Measurements from ENCODE around the gene HSD17B1. TPM values are rescaled to one million over a fixed set of nuclear protein-coding genes. Genes with fewer than 3 reads are reported as not detected.

Gene HSD17B1
- total RNA-seq, 6 experiments from 2014 or later: 0.31 to 1.1 (median 0.87) TPM

DNA sequence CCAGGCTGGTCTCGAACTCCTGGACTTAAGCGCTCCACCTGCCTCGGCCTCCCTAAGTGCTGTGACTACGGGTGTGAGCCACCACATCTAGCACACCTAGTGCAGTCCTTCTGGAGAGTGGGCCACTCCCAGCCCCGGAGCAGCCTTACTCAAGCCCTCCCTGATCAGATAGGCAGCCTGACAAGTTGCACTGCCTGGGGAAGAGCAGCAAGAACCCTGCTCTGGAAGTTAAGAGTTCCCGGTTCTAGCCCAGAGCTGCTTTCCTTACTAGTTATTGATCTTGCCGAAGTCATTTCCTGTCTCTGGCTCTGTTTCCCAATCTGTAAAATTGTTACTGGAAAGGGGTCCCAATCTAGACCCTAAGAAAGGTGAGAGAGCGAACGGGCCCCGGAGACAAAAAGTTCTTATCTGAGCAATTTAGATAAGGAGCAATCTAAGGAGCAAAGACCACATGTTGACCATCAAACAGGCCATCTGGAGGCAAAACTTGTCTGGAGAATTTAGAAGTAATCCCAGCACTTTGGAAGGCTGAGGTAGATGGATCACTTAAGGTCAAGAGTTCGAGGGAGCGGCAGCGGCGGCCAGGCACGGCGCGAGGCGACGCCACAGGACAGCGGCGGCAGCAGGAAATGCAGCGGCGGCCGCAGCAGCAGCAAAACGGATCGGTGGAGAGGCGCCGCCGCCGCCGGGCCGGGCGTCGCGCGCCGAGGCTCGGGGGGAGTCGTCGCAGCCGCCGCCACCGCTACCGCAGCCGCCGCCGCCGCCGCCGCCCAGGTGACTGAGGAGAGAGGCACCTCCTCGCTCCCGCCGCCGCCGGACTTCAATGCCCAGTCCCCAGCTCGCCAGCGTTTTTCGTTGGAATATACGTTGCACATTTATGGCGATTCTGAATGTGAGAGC lies 21.0 kb upstream of the HSD17B1 start:
- Histone ChIP-seq H3K36me3 (no peaks in the 10 kb centered on the region), H3K27ac (peak overlapping the region; percentile 83 to 89 (median 85)), H3K4me3 (peak overlapping the region; percentile 40 to 58 (median 53)), H3K4me1 (peaks cover 0 to 61% (median 26%) of the 10 kb centered on the region in 4 donors), H3K27me3 (no peaks in the 10 kb centered on the region), H3K9me3 (no peaks in the 10 kb centered on the region)
- ATAC-seq: peak; percentile 13 to 34 (median 32)
- intact Hi-C loops (cut with DNase I): no loop called here
- peak; percentile 75 to 82 (median 81) for DNase-seq
- 22% methylated on average over 12 of the region's 60 CpGs for WGBS (ENCODE audit: insufficient coverage, low coverage, low lambda C conversion rate, missing lambda C conversion rate)
- TF ChIP-seq POLR2A (IDR thresholded peaks at IDR 0.05): peak; percentile 68
- TF ChIP-seq, protein P1, sequence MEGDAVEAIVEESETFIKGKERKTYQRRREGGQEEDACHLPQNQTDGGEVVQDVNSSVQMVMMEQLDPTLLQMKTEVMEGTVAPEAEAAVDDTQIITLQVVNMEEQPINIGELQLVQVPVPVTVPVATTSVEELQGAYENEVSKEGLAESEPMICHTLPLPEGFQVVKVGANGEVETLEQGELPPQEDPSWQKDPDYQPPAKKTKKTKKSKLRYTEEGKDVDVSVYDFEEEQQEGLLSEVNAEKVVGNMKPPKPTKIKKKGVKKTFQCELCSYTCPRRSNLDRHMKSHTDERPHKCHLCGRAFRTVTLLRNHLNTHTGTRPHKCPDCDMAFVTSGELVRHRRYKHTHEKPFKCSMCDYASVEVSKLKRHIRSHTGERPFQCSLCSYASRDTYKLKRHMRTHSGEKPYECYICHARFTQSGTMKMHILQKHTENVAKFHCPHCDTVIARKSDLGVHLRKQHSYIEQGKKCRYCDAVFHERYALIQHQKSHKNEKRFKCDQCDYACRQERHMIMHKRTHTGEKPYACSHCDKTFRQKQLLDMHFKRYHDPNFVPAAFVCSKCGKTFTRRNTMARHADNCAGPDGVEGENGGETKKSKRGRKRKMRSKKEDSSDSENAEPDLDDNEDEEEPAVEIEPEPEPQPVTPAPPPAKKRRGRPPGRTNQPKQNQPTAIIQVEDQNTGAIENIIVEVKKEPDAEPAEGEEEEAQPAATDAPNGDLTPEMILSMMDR (IDR thresholded peaks at IDR 0.05): peak; percentile 35 to 53 (median 46)

DNA sequence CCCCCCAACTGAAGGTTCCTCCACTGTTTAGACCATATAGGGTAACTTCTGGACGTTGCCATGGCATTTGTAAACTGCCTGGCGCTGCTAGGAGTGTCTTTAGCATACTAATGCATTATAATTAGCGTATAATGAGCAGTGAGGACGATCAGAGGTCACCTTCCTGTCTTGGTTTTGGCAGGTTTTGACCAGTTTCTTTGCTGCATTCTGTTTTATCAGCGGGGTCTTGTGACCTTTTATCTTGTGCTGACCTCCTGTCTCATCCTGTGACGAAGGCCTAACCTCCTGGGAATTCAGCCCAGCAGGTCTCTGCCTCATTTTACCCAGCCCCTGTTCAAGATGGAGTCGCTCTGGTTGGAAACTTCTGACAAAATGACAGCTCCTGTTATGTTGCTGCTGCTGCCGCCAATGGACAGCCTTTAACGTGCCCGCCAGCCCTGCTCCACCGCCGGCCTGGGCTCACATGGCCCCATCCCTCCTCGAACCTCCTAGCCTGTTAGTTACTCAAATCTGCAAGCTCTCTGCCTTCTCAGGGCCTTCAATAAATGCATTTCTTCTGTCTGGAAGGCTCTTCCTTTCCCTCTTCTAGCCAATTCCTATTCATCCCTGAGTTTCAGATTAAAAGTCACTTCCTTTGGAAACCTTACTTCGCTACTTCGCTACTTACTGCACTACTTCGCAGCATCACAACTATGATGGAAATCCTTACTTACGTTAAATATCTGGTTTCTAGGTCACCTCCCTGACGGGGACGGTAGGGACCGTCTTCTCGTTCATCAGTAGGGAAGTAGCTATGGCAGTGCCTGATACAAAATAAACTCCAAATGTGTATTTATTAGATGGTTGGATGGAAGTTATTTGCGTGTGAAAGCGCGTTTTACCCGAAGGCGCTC lies 17.3 kb upstream of the HSD17B1 start:
- Histone ChIP-seq H3K27me3 (no peaks in the 10 kb centered on the region), H3K4me1 (peaks cover 0 to 40% (median 18%) of the 10 kb centered on the region in 4 donors), H3K27ac (peak overlapping the region; percentile 89 to 100 (median 92)), H3K9me3 (no peaks in the 10 kb centered on the region), H3K36me3 (peaks cover 0 to 11% (median 2%) of the 10 kb centered on the region in 4 donors), H3K4me3 (peak overlapping the region; percentile 44 to 69 (median 64))
- 26% methylated on average over 20 of the region's 26 CpGs for WGBS (ENCODE audit: insufficient coverage, low coverage, low lambda C conversion rate, missing lambda C conversion rate)
- intact Hi-C loops (cut with DNase I): no loop called here
- no peak for ATAC-seq
- peak in 1 of 3 donors; percentile 52 for DNase-seq
- TF ChIP-seq, protein P1 (IDR thresholded peaks at IDR 0.05): no peak
- TF ChIP-seq POLR2A (IDR thresholded peaks at IDR 0.05): no peak

DNA sequence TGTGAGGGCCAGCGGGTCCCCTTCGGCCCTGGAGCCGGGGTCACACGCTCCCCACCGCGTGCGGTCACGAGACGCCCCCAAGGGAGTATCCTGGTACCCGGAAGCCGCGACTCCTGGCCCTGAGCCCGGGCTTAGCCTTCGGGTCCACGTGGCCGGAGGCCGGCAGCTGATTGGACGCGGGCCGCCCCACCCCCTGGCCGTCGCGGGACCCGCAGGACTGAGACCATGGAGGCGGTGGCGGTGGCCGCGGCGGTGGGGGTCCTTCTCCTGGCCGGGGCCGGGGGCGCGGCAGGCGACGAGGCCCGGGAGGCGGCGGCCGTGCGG lies 16.7 kb upstream of the HSD17B1 start, which contains the start of gene NAGLU:
TSS of gene NAGLU (plus strand) at position 194 of the 324 bp plus-strand sequence. CDS start at position 226, 32 bp downstream.
- H3K27me3 ChIP-seq: no peaks in the 10 kb centered on the region
- ATAC-seq (peak; percentile 73 to 84 (median 80)), DNase-seq (peak; percentile 98 to 99 (median 99))
- H3K9me3 ChIP-seq: no peaks in the 10 kb centered on the region
- WGBS (ENCODE audit: insufficient coverage, low coverage, low lambda C conversion rate, missing lambda C conversion rate): 0% methylated on average over 10 of the region's 40 CpGs
- peak within 1 kb of the TSS; percentile 89 to 100 (median 92) for H3K27ac ChIP-seq
- peak within 1 kb of the TSS; percentile 44 to 69 (median 64) for H3K4me3 ChIP-seq
- intact Hi-C loops (cut with DNase I): no loop called here
- no peak for TF ChIP-seq POLR2A (IDR thresholded peaks at IDR 0.05)
- peaks cover 0 to 11% (median 2%) of the 10 kb centered on the region in 4 donors for H3K36me3 ChIP-seq
- H3K4me1 ChIP-seq: peaks cover 0 to 36% (median 17%) of the 10 kb centered on the region in 4 donors

DNA sequence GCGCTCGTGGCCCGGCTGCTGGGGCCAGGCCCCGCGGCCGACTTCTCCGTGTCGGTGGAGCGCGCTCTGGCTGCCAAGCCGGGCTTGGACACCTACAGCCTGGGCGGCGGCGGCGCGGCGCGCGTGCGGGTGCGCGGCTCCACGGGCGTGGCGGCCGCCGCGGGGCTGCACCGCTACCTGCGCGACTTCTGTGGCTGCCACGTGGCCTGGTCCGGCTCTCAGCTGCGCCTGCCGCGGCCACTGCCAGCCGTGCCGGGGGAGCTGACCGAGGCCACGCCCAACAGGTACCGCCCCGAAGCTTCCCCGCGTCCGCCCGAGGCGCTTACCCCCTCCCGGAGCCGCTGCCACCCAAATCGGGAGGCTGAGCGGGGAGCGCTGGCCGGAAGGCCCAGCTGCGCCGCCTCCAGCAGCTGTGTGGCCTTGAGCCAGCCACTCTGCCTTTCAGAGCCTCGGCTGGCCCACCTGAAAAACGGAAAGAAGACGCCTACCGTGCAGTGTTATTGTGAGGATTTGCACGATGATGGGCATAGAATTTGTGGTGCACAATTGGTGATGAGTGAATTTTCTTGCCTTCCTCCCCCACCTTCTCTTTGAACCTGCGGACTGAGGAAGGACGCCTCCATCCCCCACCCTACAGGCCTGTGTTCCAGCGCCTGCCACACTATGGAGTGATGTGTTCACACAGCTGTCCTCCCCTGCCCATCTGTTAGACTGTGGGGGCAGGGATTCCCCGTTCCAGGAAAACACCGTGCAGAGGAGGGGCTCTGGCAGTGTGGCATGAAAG lies 16.2 kb upstream of the HSD17B1 start:
- WGBS (ENCODE audit: insufficient coverage, low coverage, low lambda C conversion rate, missing lambda C conversion rate): 5% methylated on average over 4 of the region's 65 CpGs
- DNase-seq (peak; percentile 94 to 95 (median 94)), ATAC-seq (peak; percentile 66 to 85 (median 78))
- H3K9me3 ChIP-seq: no peaks in the 10 kb centered on the region
- no peaks in the 10 kb centered on the region for H3K27me3 ChIP-seq
- TF ChIP-seq, protein P1 (IDR thresholded peaks at IDR 0.05): peak in 1 of 4 donors; percentile 2
- peak; percentile 92 for TF ChIP-seq POLR2A (IDR thresholded peaks at IDR 0.05)
- H3K27ac ChIP-seq: peak overlapping the region; percentile 89 to 100 (median 92)
- H3K4me1 ChIP-seq: peaks cover 0 to 35% (median 15%) of the 10 kb centered on the region in 4 donors
- H3K4me3 ChIP-seq: peak overlapping the region; percentile 44 to 69 (median 64)
- intact Hi-C loops (cut with DNase I): no loop called here
- peaks cover 0 to 11% (median 2%) of the 10 kb centered on the region in 4 donors for H3K36me3 ChIP-seq
